ENCODE measurements around the gene CBLN2. TPM values are rescaled to one million over a fixed set of nuclear protein-coding genes. Genes with fewer than 3 reads are reported as not detected.

CBLN2 gene
- total and polyA plus RNA-seq, 2 experiments from 2014 or later, result not detected

- Histone ChIP-seq H3K4me3 (no peak overlapping the region), H3K27ac (ENCODE audit: low read depth) (no peak overlapping the region), H3K36me3 (ENCODE audit: insufficient read depth) (peaks cover 4% of the 10 kb centered on the region; the same call in 1 of the 2 replicates), H3F3A (replicated peaks; ENCODE audit: low read depth) (no peaks in the 10 kb centered on the region), H3K27me3 (ENCODE audit: insufficient read depth) (no peaks in the 10 kb centered on the region), H3K4me1 (ENCODE audit: insufficient read depth) (no peaks in the 10 kb centered on the region), H4K20me1 (replicated peaks; ENCODE audit: insufficient read depth) (no peaks in the 10 kb centered on the region), H3K9me2 (ENCODE audit: insufficient read depth) (no peaks in the 10 kb centered on the region), H3K4me2 (no peak overlapping the region), H2AFZ (no peak overlapping the region), H3K79me2 (replicated peaks; ENCODE audit: insufficient read depth) (no peaks in the 10 kb centered on the region)
- Mint-ChIP-seq H3K36me3 (ENCODE audit: low read depth) (peaks cover 20% of the 10 kb centered on the region), H3K4me3 (no peak overlapping the region), H3K27ac (no peak overlapping the region), H3K27me3 (ENCODE audit: insufficient read depth, low read depth, poor library complexity) (no peaks in the 10 kb centered on the region), H3K4me1 (no peaks in the 10 kb centered on the region), H3K9me3 (peaks cover 89% of the 10 kb centered on the region)
- DNase-seq (ENCODE audit: low spot score) (no peak), ATAC-seq (no peak)
- TF ChIP-seq EZH2 (IDR thresholded peaks at IDR 0.05; ENCODE audit: low read depth, unreplicated experiment), result no peak
- TF ChIP-seq ZNF462 (CRISPR knock-in tag; IDR thresholded peaks at IDR 0.05), result no peak
- TF ChIP-seq CREB1 (CRISPR knock-in tag; IDR thresholded peaks at IDR 0.05; ENCODE audit: low read depth), result no peak
- no peak for TF ChIP-seq REST (IDR thresholded peaks at IDR 0.05; ENCODE audit: unreplicated experiment)
- no peak for TF ChIP-seq EZH2phosphoT487 (IDR thresholded peaks at IDR 0.05; ENCODE audit: unreplicated experiment)
Observed at GRCh38 chr18:72566290-72566689, 22.1 kb upstream of the CBLN2 start.

All from GM23338 (cell line).